Urothelium cell line (cell line): Measurements from ENCODE around the gene ELAVL2.

ENCODE experiments used
- DNase-seq: peaks from one replicate; pipeline ENCODE4 v3.0.0; 2011; ENCODE audit warnings: low spot score, mixed read lengths
- FAIRE-seq: peaks from 2 replicates; lab custom pipeline; 2011; peaks lifted over from hg19 to GRCh38; lab: Jason Lieb, UNC

ELAVL2 gene

DNA sequence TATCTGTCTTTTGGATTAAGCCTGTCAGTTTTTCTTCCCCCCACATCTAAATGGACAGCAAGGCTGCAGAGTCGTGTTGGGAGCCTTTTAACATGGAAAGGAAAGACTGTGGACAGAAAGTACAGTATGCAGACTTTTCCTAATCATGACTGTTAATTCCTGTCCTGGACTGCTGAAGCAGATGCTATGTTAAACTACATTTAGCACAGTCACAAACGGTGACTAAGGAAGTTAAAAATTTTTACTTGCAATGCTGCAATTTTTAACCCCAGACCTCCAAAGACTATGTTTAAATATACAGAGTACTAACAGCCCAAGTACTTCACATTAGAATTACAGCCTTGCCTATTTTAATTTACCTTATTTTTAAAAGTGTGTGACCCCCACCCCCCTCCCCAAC lies 51.8 kb downstream of the ELAVL2 start:
- FAIRE-seq (no peak), DNase-seq (peak; percentile 4)

DNA sequence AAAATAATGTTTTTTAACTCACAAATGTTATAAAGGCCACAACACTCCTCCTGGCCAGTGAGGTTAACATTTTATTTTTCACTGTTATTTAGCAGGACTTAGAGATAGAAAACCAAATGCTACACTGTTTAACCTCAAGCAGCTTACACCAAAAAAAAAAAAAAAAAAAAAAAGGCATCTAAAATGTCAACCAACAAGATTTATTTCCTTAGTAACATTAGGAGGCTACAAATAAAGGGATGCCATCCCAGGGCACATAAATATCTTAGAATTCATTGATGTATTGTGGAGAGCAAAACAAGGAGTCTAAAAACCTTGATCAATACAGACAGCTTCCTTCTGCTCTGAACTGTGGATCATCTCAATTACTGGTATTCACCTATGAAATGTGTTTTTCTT lies 53.7 kb downstream of the ELAVL2 start:
- FAIRE-seq = no peak
- DNase-seq = no peak

DNA sequence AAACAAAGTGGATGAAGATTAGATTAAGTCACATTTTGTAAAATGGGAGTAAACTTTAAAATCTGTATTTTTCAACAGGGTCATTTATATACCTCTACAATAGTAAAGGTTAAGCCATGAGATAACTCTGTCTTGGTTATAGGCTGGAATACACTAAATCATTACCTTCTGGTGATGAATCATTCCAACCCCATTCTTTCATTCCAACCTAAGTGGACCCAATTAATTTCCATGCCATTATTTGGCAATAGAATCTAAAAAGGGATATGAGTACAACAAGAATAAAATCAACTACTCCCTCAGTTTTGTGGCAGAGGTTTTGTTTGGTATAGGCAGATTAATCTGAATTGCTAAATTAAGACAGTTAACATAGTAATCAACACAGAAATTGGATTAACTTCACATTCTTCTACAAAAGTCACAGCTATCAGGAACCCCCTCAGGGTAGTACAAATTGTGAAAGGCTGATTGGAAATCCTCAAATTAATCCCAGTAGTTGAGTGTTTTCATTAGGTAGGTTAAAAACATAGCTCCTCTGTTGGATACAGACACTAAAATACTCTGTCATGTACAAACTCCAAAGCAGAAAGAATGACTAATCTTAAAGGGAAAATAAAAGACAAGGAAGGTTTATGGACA lies 54.2 kb downstream of the ELAVL2 start:
- DNase-seq (no peak), FAIRE-seq (no peak)

DNA sequence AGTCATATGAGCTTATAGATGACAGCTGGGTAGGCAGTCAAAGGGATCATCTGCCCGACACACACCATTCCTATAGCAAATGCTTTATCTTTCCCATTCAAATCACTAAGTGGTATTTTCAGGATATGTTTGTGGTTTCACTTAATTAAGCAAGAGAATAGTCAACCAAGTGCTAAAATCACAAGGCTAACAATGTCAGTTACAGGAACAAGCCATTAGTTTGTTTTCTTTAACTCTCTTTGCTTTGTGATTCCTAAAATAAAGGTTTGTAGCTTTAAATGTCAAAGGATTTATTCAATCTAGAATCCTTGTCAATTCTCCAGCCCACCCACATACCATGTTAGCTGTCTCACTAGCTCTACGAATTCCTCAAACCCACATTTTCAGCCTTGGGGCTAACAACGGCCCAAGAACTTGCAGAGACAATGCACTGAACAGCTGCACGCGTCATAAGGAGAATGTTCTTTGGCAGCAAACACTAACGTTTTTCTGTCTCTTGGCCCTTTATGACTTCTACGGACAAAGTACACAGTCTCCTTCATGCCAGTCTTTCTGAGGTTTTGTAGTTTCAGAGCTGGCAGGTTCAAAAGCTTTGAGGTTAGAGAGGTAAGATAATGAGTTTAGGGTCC lies 56.6 kb downstream of the ELAVL2 start:
- DNase-seq = peak; percentile 56
- FAIRE-seq = no peak

DNA sequence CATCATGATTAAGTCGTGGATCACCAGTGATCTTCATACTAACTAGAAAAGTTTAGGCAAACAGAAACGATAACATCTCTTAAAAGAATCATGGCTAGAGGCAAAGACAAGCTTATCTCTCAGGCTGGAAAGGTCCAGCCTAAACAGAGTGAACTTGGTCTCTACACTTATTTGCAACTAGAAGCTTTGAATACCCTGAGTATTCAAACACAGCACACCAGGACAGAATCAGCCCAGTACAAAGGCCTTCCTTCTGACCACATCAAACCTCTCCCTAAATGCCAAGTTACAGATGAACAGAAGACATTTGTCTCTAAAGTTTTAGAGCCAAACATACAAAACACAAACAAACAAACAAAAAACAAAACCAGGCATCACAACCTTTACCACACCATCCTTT lies 57.2 kb downstream of the ELAVL2 start:
- DNase-seq (no peak), FAIRE-seq (no peak)

DNA sequence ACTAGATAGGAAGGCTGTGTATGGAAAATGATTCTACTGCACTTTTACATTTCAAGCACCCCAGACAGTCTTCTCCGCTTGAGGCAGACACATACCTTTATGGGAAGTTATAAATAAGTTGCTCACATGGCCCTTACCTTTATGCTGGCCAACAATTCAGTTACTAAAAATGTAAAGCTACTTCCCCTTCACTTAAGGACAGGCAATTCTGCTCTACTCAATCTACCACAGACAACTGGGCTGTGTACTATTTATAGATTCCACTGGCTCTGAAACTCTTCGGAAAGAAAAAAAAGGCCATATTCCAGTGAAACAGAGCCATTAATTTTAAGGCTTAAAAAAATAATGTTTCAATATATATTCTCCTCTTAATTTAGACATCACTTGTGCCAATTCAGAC lies 59.4 kb downstream of the ELAVL2 start:
- no peak for FAIRE-seq

DNA sequence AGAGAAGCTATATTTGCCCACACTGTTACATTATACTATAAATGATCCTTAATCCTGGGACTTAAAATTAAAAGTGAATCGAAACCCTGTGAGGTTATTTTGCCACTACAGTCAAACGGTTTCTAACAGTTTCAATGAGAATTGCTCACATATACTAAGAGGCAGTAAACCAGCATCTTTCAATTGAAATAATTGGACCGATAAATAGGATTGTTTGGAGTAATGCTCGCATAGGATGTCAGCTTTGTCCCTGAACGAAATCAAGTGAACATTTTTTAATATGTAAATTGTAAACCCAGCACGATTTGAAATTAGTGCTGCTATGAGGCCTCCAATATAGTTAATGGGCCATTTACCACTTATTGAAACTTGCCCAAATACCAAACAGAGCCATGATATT lies 60.5 kb downstream of the ELAVL2 start:
- no peak for FAIRE-seq
- DNase-seq = no peak

More for the DNA sequence above, 59.4 kb downstream of the ELAVL2 start:
- DNase-seq = no peak

DNA sequence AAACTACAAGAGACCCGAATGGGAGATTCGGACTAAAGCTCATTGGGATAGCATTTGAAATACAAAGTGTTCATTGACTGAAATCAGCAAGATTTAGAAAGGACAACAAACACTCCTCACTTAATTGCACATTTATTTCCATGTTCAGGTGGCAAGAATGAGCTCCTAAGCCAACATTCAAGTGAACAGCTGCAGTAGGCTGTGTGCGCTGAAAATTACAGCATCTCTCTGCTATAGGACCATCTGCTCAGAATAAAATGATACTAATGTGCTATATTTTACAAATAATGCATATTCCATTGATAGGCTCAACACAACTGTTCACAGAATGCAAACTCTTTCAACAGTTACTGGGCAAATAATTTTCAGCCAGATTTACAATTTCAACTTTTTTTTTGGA lies 61.8 kb downstream of the ELAVL2 start:
- no peak for DNase-seq
- FAIRE-seq = no peak

DNA sequence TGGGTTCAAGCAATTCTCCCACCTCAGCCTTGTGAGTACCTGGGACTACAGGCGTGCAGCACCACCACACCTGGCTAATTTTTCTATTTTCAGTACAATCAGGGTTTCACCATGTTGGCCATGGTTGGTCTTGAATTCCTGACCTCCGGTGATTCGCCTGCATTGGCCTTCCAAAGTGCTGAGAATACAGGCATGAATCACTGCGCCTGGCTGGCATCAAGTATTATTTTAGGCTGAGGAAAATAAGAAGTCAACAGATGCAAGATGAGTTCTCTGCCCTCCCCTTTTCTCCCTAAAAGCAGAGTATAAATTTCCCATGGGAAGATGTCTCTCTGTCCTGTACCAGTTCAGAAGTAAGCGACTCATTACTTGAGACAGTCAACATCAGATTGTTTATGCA lies 71.5 kb downstream of the ELAVL2 start:
- no peak for FAIRE-seq
- no peak for DNase-seq

DNA sequence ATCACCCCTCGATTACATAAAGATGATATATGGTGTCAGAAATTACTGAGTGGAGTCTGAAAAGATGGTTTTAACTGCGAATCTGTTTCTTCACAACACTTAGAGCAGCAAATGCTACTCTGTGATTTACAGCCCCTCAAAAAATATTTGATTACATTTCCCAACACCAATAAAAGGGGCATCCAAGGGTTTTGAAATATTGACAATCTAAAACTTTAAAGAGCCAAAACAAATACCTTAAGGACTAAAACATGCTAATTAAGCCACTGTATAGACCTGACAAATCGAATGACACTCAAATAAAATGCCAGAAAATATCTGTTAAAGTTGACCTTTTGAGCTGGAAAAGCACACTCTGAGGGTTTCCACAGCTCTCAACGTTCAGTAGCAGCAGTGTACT lies 73.2 kb downstream of the ELAVL2 start:
- FAIRE-seq (no peak), DNase-seq (no peak)

DNA sequence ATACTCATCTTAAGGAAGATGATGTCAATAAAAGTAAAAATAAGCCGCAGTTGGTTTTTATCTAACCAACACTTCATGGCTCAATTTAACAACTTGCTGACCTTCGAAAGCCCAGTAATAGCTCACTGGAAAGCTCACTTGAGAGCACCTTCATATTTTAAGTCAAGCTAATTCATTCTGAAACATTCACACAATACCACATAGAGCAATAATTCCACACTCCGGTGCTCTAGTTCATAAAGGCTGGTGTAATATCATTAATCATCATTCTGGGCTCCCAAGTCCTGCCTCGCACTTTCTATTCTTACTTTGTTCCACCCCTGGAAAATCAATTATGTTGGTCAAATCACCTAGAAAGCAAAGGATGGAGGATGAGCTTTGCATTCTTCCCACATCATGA lies 74.4 kb downstream of the ELAVL2 start:
- no peak for DNase-seq
- FAIRE-seq = no peak

DNA sequence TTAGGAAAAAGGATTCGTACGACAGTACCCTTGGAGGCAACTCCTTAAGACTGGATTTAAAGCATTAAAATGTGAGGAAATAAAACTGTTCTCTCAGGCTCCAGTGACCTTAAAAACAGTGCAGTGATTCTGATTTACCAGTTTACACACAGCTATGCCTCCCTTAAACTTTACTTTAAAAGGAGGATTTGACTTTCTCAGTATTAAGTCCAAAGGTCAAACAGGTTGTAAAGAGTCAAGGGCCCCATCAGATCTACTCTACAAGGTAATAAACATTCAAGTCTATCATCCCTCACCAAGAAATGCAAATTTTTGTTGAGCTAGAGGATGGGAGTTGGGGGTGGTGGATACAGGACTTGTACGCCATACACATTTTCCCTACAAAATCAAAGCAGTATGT lies 75.2 kb downstream of the ELAVL2 start:
- no peak for DNase-seq
- no peak for FAIRE-seq

DNA sequence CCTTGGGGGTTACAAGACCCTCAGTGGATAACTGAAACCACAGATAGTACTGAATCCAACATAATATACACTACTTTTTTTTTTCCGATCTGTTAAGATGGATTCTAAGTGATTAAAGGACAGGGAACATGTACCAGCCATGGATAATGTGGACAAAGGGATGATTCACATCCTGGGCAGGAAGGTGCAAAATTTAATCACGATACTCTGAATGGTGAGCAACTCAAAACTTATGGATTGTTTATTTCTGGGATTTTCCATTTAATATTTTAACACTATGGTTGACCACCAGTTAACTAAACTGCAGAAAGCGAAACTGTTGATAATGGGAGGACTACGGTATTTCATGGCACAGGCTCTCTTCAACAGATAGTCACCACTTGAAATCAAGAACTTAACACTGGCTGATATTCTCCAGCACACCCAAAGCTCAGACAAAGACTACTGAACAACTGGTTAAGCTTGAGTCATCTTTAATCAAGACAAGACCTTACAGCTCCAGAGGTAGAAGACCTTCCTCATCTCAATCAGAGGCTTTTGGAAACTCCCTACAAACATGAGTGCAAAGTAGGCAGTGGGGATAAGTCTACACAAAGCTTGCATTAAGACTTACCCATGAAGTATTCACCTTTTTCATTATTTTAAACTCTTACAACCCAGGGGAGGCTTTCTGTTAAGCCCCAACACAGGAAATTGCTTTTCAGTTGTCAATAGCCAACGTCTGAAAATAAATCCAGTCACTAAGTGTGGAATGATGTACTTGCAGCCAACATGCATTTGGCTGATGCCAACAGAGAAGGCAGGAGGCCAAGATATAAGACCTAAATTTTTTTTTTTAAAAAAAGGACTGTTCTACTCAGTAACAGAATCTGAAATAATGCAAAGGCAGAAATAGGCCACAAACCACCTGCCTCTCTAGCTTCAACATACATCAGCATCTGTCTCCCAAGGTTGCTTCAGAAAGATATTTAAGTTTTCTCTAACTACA lies 78.7 kb downstream of the ELAVL2 start:
- FAIRE-seq = no peak
- DNase-seq = no peak

DNA sequence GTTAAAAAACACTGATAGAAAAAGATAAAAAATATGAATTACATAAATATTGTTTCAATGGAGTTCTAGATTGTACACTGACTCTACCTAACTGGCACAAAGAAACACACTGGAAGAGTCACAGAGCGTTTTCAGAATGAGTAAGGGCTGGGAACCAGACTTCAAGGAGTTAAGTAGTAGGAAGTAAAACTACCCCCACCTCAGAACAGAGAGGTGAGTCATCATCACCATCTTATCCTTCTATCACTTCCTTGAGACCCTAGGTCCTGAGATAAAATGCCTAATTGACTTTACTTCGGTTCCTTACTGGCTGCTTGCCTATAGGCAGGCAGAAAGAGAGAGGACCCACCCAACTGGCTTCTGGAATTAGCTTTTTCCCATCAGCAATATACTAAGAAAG lies 79.7 kb downstream of the ELAVL2 start:
- DNase-seq (peak; percentile 8), FAIRE-seq (no peak)

DNA sequence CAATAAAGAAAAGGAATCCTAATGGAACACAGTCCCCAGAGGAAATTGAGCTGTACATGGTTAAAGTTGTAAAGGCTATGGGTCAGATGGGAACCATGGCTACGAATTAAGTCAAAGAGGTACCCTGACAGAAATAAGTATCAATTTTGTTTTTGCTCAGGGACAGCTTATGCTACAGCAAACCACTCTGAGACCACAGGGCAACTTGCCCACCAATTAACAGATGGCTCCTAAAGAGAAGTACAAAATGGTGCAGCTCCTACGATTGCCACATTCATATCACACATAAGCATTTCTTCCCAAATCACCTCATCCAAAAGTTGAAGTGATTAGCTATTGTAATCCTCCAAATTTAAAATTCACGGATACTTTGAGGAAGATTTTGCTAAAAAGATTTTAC lies 83.0 kb downstream of the ELAVL2 start:
- DNase-seq (no peak), FAIRE-seq (no peak)

DNA sequence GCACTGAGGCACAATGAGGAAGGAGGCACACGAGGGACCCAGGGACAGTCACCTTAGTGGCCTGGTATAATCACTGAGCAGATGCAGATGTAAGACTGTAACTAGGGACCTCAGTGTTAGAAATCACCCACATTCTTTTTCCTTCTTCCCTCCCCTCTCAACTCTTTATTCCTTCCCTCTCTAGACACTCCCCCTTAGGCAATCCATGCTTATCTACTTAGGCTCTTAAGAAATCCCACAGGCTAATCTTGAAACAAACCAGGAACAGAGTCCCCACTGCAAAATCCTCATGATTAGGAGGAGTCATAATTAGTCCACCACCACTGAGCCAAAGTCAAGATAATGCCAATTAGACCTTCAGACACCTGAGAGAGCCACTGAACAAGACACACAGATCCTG lies 84.7 kb downstream of the ELAVL2 start:
- FAIRE-seq = no peak
- no peak for DNase-seq

DNA sequence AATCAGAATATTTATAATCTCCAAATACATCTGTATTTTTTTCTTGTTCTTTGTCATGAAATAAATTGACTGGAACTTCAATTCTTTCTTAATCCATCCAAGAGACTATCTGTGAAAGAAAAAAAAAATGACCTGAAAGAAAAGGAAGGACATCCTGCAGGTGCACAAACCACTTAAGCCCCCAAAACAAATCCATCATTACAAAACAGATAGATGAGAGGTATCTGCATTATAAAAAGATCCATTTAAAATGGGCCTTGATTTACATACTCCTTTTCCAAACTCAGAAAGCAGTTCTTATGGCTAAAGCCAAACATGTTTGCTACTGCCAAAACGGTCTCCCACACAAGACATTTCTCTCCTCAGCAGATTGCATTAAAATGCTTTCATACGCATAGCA lies 85.5 kb downstream of the ELAVL2 start:
- DNase-seq (no peak), FAIRE-seq (no peak)

DNA sequence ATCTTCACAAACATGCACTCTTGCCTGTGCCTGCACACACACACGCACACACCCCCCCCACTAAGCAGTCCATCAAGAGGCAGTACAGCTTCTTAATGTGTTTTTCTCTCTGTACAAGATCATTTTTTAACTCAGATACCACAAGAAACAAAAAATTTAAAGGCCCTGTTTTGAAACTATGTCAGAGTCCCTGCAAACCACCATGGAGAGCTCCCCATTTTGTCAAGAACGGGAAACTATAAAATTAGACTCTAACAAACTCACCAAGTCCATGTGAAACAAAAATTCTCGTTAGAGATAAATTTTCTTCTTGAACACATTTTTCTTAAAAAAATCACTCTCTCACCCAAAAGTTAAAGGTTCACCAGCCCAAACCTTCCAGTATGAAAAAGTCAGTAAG lies 86.3 kb downstream of the ELAVL2 start:
- DNase-seq (no peak), FAIRE-seq (no peak)

DNA sequence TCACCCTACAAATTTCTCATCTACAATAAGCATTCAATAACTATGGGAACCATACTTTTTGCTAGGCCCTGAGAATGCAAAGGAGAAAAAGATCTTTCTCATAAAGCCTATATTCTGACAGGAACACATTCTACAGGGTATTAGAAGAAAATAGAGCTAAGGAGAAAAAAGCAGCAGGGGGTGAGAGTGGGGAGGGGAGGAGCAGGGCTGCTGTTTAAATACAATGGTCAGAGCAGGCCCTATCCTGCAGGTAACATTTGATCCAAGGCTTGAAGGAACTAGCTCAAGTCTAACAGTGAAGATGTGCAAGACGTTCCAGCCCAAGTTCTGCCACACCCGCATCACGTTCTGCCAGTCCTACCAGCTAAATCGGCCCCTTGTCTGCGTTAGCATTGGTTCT lies 89.7 kb downstream of the ELAVL2 start:
- DNase-seq (no peak), FAIRE-seq (no peak)

DNA sequence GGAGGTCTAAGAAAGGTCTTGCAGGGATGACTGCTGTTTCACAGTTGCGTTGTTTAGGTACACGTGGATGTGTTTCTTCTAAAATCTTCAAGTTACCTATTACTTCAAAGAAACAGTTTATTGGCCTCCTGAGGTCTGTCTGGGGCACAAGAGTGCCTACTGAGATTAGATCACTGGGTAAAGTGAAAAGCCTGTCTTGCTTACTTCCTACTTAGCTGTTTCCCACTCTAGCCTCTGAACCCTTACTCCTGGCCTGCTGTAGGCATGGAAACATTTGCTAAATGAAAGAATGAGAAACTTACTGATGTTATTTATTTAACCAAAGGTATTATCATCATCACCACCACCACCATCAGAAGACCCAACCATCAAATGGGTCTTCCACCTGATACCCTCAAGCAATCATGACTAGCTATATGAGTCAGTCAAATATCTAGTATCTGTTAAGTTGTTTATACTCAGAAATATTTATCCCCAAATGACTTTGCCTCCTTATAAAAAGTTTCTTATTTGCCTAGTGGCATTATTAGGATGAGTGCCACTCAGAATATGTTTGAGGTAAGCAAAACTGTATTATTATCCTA lies 92.5 kb downstream of the ELAVL2 start:
- no peak for DNase-seq
- FAIRE-seq = no peak

DNA sequence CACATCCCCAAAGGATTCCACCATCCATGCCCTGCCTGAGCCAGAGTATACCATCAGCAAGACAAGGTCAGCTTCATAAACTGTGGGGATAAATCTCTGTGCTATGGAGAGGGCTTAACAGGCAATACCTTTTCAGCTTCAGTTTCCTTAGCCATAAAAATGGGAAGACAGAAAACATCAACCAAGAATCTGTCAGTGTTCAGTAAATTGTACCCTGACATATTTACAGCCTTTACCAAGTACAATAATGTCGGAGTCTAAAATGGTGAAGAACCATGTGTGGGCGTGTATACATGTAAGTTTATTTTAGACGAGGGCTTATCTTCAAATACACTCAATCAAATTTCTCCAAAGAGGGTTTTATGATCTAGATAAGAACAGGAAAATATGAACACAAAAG lies 94.7 kb downstream of the ELAVL2 start:
- FAIRE-seq = no peak
- DNase-seq = no peak

DNA sequence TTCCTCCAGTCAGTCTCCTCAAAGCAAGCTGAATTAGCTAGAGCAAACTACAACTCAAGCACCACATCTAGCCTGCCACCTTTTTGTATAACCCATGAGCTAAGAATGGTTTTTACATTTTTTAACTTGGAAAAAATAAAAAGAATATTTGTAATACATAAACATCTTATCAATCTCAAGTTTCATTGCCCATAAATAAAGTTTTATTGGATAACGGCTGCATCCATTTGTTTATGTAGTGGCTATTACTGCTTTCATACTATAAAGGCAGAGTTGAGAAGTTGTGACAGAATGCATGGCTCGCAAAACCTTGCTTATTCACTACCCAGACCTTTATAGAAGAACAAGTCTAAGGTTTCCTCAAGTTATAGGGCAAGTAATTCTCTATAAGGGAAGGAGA lies 95.7 kb downstream of the ELAVL2 start:
- no peak for FAIRE-seq
- no peak for DNase-seq
